GM19397 (cell line): ENCODE results near the gene SLC25A26.
"Not testable (repeated sequence)": the region's sequence is repeated elsewhere in the genome, so short reads cannot be mapped to it uniquely, and the experiment has no call there.

Experiments
- ATAC-seq: cut with Tn5 transposase; IDR thresholded peaks from one replicate; pipeline ENCODE4 v1.9.1; 2021; ENCODE audit warnings: mild to moderate bottlenecking, moderate library complexity; ENCODE audit not compliant: unreplicated experiment

SLC25A26 gene

GRCh38 chr3:66268864-66269263 is 48.1 kb downstream of the SLC25A26 start:
- ATAC-seq, result no peak

- no peak for ATAC-seq
These were observed 48.6 kb downstream of the SLC25A26 start for GRCh38 chr3:66269411-66269810.

GRCh38 chr3:66270288-66270687 is 49.5 kb downstream of the SLC25A26 start:
- ATAC-seq, result no peak

- no peak for ATAC-seq
These were observed 49.9 kb downstream of the SLC25A26 start for GRCh38 chr3:66270701-66271100.

GRCh38 chr3:66271231-66271630 is 50.4 kb downstream of the SLC25A26 start:
- no peak for ATAC-seq

- no peak for ATAC-seq
These were observed 51.2 kb downstream of the SLC25A26 start for GRCh38 chr3:66272016-66272415.

GRCh38 chr3:66274837-66275236 is 54.0 kb downstream of the SLC25A26 start:
- ATAC-seq, result not testable (repeated sequence)

- ATAC-seq, result no peak
These were observed 56.0 kb downstream of the SLC25A26 start for GRCh38 chr3:66276705-66277274.

- ATAC-seq, result no peak
These were observed 58.4 kb downstream of the SLC25A26 start for GRCh38 chr3:66279168-66279567.

GRCh38 chr3:66280304-66280703 is 59.5 kb downstream of the SLC25A26 start:
- ATAC-seq, result no peak

- ATAC-seq, result not testable (repeated sequence)
These were observed 71.1 kb downstream of the SLC25A26 start for GRCh38 chr3:66291922-66292321.

- ATAC-seq, result no peak
These were observed 76.6 kb downstream of the SLC25A26 start for GRCh38 chr3:66297260-66297873.

- no peak for ATAC-seq
These were observed 77.1 kb downstream of the SLC25A26 start for GRCh38 chr3:66297900-66298299.

- ATAC-seq, result no peak
These were observed 77.8 kb downstream of the SLC25A26 start for GRCh38 chr3:66298591-66298990.

- not testable (repeated sequence) for ATAC-seq
These were observed 78.3 kb downstream of the SLC25A26 start for GRCh38 chr3:66299085-66299484.

- no peak for ATAC-seq
These were observed 79.1 kb downstream of the SLC25A26 start for GRCh38 chr3:66299891-66300290.

- no peak for ATAC-seq
These were observed 81.5 kb downstream of the SLC25A26 start for GRCh38 chr3:66302288-66302687.

- peak; percentile 48 for ATAC-seq
These were observed 82.7 kb downstream of the SLC25A26 start for GRCh38 chr3:66303491-66303901.

- ATAC-seq, result no peak
These were observed 83.5 kb downstream of the SLC25A26 start for GRCh38 chr3:66304293-66304692.

GRCh38 chr3:66306086-66306485 is 85.3 kb downstream of the SLC25A26 start:
- ATAC-seq, result not testable (repeated sequence)

GRCh38 chr3:66306991-66307390 is 86.2 kb downstream of the SLC25A26 start:
- not testable (repeated sequence) for ATAC-seq

- ATAC-seq, result no peak
These were observed 91.2 kb downstream of the SLC25A26 start for GRCh38 chr3:66312039-66312438.

- no peak for ATAC-seq
These were observed 93.7 kb downstream of the SLC25A26 start for GRCh38 chr3:66314455-66314854.
